GM13977 (cell line): ENCODE data around the gene PNLIPRP3.

ENCODE experiments used
- DNase-seq: peaks from one replicate; pipeline ENCODE4 v3.0.0; 2012; ENCODE audit warnings: low spot score
- CTCF ChIP-seq: IDR thresholded peaks from 2 replicates; pipeline ENCODE4 v1.5.1; 2012; ENCODE audit warnings: mild to moderate bottlenecking, control low read depth; ENCODE audit not compliant: insufficient read depth; ENCODE audit errors: extremely low read depth, missing control alignments
- in situ Hi-C: fragments of 300-500 bp; cut with MboI; formaldehyde crosslinking; loops from one replicate; pipeline ENCODE4 v1.12.0; 2022; ENCODE audit warnings: low sequenced_read_pairs, low pct_unique_long_range_greater_than_20kb, mixed read lengths, inconsistent platforms; ENCODE audit not compliant: unreplicated experiment

The PNLIPRP3 gene

GRCh38 chr10:116472891-116473290 lies 45.2 kb downstream of the PNLIPRP3 start:
- no peak for DNase-seq
- in situ Hi-C loops = no loop called here
- TF ChIP-seq CTCF = no peak

- TF ChIP-seq CTCF = no peak
- in situ Hi-C loops = no loop called here
These were observed 48.2 kb downstream of the PNLIPRP3 start for GRCh38 chr10:116475866-116476265.

DNA sequence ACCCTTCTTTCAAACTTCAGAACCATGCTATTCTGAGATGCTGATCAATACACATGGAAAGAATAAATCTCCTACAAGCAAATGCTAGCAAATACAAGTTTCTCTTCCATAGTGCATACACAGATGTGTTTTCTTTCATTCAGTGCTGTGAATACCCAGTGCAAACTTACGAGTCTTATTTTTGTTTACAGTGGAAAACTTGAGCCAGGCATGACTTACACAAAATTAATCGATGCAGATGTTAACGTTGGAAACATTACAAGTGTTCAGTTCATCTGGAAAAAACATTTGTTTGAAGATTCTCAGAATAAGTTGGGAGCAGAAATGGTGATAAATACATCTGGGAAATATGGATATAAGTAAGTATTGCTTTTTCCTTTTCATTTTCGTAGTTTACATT lies 48.8 kb downstream of the PNLIPRP3 start:
- in situ Hi-C loops = no loop called here
- no peak for TF ChIP-seq CTCF
- DNase-seq = no peak

More at GRCh38 chr10:116475866-116476265, 48.2 kb downstream of the PNLIPRP3 start:
- DNase-seq = no peak

GRCh38 chr10:116477986-116478664 lies 50.5 kb downstream of the PNLIPRP3 start:
- TF ChIP-seq CTCF = no peak
- in situ Hi-C loops = no loop called here

GRCh38 chr10:116486770-116487448 lies 59.3 kb downstream of the PNLIPRP3 start:
- in situ Hi-C loops = no loop called here
- TF ChIP-seq CTCF = no peak

More at GRCh38 chr10:116477986-116478664, 50.5 kb downstream of the PNLIPRP3 start:
- DNase-seq = no peak

GRCh38 chr10:116487522-116488430 lies 60.1 kb downstream of the PNLIPRP3 start:
- in situ Hi-C loops = no loop called here
- TF ChIP-seq CTCF = no peak
- no peak for DNase-seq

More at GRCh38 chr10:116486770-116487448, 59.3 kb downstream of the PNLIPRP3 start:
- DNase-seq = no peak
